ENCODE data around the gene KRT12.

Gene KRT12

GRCh38 chr17:40843242-40843641 lies 23.8 kb downstream of the KRT12 start:
- no peak for DNase-seq (ENCODE audit: low spot score)

DNA sequence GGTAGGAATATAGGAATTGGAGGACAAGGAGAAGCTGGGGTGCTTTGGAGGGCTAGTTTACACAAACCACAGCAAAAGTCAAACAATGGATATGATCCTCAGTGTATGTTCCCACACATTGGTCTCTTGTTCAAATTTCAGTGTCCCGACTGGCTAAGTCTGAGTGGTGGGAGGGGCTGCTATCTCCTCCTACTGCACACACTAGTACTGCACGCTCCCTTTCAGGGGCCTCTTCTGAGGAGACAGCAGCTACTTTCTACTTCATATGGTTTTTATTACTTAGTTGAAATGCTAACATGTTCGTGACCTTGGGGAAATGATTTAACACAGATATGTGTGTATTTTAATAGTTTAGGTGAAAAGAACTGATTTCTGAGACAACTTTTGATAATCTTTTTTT lies 25.8 kb downstream of the KRT12 start:
- no peak for DNase-seq (ENCODE audit: low spot score)

GRCh38 chr17:40839194-40839593 lies 27.8 kb downstream of the KRT12 start:
- DNase-seq (ENCODE audit: low spot score), result no peak

DNA sequence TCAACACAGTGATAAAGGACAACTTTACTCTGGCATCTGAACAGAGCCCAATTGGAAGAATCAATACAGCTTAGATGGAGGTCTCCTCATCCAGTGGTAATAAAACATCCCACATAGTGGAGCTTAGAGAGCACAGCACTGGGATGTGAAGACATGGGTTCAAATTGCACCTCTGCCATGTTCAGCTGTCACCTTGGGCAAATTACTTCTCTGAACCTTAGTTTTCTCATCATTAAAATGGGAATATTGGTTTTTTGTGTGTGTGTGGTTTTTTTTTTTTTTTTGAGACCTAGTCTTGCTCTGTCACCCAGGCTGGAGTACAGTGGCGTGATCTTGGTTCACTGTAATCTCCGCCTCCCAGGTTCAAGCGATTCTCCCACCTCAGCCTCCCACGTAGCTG lies 31.0 kb downstream of the KRT12 start:
- no peak for DNase-seq (ENCODE audit: low spot score)

DNA sequence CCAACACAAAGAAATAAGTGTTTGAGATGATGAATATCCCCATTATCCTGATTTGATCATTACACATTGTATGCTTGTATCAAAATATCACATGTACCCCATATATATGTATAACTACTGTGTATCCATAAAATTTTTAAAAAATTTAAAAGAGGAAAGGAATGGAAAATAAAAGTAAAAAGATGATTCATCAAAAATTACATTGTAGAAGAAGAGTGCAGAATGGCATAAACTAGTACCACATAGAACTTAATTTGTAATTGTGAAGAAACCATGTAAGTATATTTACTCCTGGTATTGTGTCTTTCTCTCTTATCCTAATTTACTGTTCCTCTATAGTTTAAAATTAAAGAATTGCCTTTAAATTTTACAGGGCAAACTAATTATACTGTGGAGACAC lies 33.1 kb downstream of the KRT12 start:
- DNase-seq (ENCODE audit: low spot score), result no peak

DNA sequence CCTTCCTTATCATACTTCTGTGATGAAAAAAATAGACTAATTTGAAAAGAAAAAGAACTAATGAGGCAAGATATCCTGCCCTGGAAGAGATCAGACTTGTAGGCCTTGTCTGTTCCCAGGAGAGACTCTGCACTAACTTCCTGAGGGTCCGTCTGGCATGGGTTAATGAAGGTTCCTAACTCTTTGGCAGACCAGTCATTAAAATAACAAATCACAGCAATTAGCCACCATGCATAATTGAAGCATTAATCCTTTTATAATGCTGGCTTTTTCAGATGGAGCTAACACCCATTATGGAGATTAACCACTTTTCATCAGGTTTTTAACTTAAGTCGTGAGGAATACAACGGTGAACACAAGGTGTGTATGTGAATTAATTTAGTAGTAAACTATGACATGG lies 34.2 kb downstream of the KRT12 start:
- DNase-seq (ENCODE audit: low spot score), result no peak

DNA sequence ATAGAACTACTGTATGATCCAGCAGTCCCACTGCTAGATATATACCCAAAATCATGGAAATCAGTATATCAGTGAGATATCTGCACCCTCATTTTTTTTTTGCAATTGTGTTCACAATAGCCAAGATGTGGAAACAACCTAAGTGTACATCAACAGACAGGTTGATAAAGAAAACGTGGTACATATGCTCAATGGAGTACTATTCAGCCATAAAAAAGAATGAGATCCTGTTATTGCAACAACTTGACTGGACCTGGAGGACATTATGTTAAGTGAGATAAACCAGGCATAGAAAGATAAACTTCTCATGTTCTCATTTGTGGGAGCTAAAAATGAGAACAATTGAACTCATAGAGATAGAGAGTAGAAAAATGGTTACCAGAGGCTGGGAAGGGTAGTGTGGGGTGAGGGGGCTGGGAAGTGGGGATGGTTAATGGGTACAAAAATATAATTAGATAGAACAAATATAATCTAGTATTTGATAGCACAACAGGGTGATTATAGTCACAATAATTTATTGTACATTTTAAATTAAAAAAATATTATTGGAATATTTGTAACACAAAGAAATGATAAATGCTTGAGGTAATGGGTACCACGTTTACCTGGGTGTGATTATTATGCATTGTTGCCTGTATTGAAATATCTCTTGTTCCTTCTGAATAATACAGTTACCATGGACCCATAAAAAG lies 36.8 kb downstream of the KRT12 start:
- DNase-seq (ENCODE audit: low spot score), result no peak

GRCh38 chr17:40828454-40829044 lies 38.5 kb downstream of the KRT12 start:
- peak; percentile 11 for DNase-seq (ENCODE audit: low spot score)

- DNase-seq (ENCODE audit: low spot score), result no peak
Observed at GRCh38 chr17:40827746-40828453, 39.1 kb downstream of the KRT12 start.

DNA sequence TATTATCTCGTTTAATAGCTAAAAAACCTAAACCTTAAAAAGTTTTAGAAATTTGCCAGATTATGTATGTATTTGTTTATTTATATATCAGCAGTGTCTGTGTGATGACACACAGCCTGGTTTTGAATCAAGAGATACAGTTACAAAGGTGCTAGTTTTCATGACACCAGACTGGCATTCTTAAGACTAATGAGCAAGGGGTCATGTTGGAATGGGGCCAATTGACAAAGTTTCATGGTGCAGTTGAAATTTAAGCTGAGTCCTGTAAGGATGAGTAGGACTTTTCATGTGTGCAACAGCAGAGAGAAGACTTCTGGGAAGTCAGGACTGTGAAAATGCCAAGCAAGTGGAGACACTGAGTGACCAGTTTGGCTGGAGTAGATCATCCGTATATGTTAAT lies 41.4 kb downstream of the KRT12 start:
- no peak for DNase-seq (ENCODE audit: low spot score)

- no peak for DNase-seq (ENCODE audit: low spot score)
Observed at GRCh38 chr17:40824015-40824832, 42.8 kb downstream of the KRT12 start.

DNA sequence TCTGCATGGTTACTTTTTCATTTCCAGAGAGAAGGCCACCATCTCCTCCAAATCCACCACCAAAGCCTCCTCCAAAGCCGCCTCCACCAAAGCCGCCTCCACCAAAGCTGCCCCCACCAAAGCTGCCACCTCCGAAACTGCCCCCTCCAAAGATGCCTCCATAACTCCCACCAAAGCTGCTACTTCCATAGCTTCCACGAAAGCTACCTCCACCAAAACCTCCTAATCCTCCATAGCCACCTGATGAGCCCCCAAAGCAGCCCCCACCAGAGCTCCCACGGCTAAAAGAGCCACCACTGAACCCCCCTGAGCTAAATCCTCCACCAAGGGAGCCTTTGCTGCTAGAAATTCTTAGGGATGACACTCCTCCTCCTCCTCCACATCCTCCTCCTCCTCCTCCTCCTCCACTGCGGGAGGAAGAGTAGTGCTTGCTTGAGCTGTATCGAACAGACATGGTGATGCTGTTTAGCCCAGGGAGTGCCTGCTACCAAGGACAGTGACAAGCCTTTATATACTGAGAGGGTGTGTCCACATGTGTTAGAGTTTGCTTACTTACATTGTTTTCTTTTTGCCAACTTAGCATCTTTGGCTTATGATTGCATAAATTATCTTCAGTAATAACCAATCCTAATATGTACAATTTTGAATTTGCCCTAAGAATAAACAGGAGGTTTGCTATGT lies 44.8 kb downstream of the KRT12 start, which contains the start of gene KRT10:
KRT10 (minus strand) TSS at position 483 of the 681 bp plus-strand sequence; CDS start at position 454, 29 bp downstream.
- DNase-seq (ENCODE audit: low spot score), result no peak

DNA sequence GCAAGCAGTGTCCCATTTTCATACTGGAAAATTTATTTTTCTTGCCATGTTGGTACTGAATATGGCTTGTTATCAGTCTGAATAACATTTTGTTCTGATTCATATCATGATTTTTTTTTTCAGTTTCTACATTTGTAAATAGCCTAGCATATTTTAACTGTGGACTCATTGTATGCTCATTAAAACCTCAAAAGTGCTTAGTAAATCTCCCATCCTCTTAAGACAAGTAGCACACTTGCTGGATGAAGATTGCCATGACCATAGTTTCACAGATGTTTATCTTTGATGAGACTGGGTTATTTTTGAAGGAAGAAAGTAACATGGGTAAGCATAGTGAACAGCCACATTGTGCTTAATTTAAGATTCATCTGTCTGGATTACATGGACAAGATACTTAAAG lies 45.5 kb downstream of the KRT12 start:
- no peak for DNase-seq (ENCODE audit: low spot score)

- DNase-seq (ENCODE audit: low spot score), result no peak
Observed at GRCh38 chr17:40820228-40820838, 46.7 kb downstream of the KRT12 start.

- DNase-seq (ENCODE audit: low spot score), result peak; percentile 17
Observed at GRCh38 chr17:40819528-40820125, 47.4 kb downstream of the KRT12 start.

GRCh38 chr17:40818733-40819527 lies 48.1 kb downstream of the KRT12 start:
- peak; percentile 24 for DNase-seq (ENCODE audit: low spot score)

GRCh38 chr17:40818343-40818732 lies 48.7 kb downstream of the KRT12 start:
- peak; percentile 40 for DNase-seq (ENCODE audit: low spot score)

DNA sequence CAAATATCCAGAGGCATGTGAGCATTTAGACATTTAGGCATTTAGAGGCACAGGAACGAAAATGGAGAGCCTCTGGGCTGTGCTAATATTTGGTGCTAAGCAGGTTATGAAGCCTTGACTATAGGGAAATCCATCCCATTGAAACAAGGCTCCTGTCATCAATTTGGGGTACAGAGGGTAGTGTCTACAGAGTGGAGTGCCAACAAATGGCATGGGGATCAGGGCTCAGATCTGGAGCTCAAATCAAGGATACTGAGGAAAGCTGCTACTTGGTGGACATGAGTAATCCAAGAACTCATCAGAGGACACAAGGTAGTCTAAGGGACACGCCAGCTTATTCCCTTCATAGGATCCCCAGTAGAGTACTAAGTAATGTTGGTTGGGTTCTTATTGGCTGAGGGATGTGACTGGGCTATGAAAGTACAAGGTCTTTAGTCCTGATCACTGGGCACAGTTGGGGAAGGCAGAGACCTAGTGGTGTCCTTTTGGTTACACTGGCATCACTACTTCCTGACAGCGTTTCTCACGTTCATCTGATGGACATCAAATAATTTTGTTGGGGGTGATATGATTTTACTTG lies 49.8 kb downstream of the KRT12 start:
- no peak for DNase-seq (ENCODE audit: low spot score)

- DNase-seq (ENCODE audit: low spot score), result no peak
Observed at GRCh38 chr17:40816569-40816968, 50.5 kb downstream of the KRT12 start.

DNA sequence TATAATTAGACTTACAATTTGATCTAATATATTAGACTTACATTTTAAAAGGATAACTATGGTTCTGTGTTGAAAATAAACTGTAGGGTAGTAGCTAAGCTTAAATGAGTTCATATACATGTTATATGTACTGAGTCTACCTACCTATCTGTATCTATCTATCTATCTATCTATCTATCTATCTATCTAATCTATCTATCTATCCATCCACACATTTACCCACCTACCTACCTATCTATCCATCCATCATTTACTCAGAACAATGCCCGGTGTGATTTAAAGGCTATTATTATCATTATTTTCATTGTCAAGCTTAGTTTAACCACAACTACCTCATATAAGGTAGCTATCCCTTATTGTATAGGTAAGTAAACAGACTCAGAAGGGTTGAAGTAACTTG lies 51.6 kb downstream of the KRT12 start:
- DNase-seq (ENCODE audit: low spot score), result no peak
